ENCODE measurements around the gene NPSR1.
"Not testable (repeated sequence)": the region's sequence is repeated elsewhere in the genome, so short reads cannot be mapped to it uniquely, and the experiment has no call there.

The NPSR1 gene

GRCh38 chr7:34806831-34807230, 148.8 kb downstream of the NPSR1 start:
- no peak for DNase-seq (ENCODE audit: low spot score in 2 of 2)
- H3K4me1 ChIP-seq: no peaks in the 10 kb centered on the region
- in situ Hi-C loops (cut with MboI; ENCODE audit: low sequenced_read_pairs): no loop called here
- H3K36me3 ChIP-seq (replicated peaks): no peaks in the 10 kb centered on the region
- H3K9me3 ChIP-seq: no peaks in the 10 kb centered on the region
- H3K27me3 ChIP-seq (ENCODE audit: low read depth): no peaks in the 10 kb centered on the region
- H3K4me3 ChIP-seq: no peak overlapping the region

GRCh38 chr7:34807548-34808340, 149.7 kb downstream of the NPSR1 start:
- in situ Hi-C loops (cut with MboI; ENCODE audit: low sequenced_read_pairs): no loop called here
- no peaks in the 10 kb centered on the region for H3K36me3 ChIP-seq (replicated peaks)
- no peaks in the 10 kb centered on the region for H3K4me1 ChIP-seq
- no peak for DNase-seq (ENCODE audit: low spot score in 2 of 2)
- no peaks in the 10 kb centered on the region for H3K27me3 ChIP-seq (ENCODE audit: low read depth)
- no peak overlapping the region for H3K4me3 ChIP-seq
- no peaks in the 10 kb centered on the region for H3K9me3 ChIP-seq

- H3K27me3 ChIP-seq (ENCODE audit: low read depth); H3K4me1 ChIP-seq; H3K36me3 ChIP-seq (replicated peaks); H3K9me3 ChIP-seq; in situ Hi-C loops (cut with MboI; ENCODE audit: low sequenced_read_pairs); H3K4me3 ChIP-seq: not testable (repeated sequence)
- DNase-seq (ENCODE audit: low spot score in 2 of 2): peak in 1 of 2 experiments; percentile 7
Measured at GRCh38 chr7:34814203-34814842, 156.3 kb downstream of the NPSR1 start.

GRCh38 chr7:34821932-34822558, 164.0 kb downstream of the NPSR1 start:
- in situ Hi-C loops (cut with MboI; ENCODE audit: low sequenced_read_pairs): no loop called here
- Histone ChIP-seq H3K27me3 (ENCODE audit: low read depth) (no peaks in the 10 kb centered on the region), H3K36me3 (replicated peaks) (no peaks in the 10 kb centered on the region), H3K9me3 (no peaks in the 10 kb centered on the region), H3K4me1 (no peaks in the 10 kb centered on the region), H3K4me3 (no peak overlapping the region)
- DNase-seq (ENCODE audit: low spot score in 2 of 2): no peak

GRCh38 chr7:34823650-34824258, 165.7 kb downstream of the NPSR1 start:
- no peaks in the 10 kb centered on the region for H3K4me1 ChIP-seq
- DNase-seq (ENCODE audit: low spot score in 2 of 2): peak in 1 of 2 experiments; percentile 71
- no peaks in the 10 kb centered on the region for H3K27me3 ChIP-seq (ENCODE audit: low read depth)
- H3K4me3 ChIP-seq: no peak overlapping the region
- in situ Hi-C loops (cut with MboI; ENCODE audit: low sequenced_read_pairs): no loop called here
- no peaks in the 10 kb centered on the region for H3K9me3 ChIP-seq
- H3K36me3 ChIP-seq (replicated peaks): no peaks in the 10 kb centered on the region

- Histone ChIP-seq H3K4me3 (no peak overlapping the region), H3K9me3 (no peaks in the 10 kb centered on the region), H3K4me1 (no peaks in the 10 kb centered on the region), H3K36me3 (replicated peaks) (no peaks in the 10 kb centered on the region), H3K27me3 (ENCODE audit: low read depth) (no peaks in the 10 kb centered on the region)
- in situ Hi-C loops (cut with MboI; ENCODE audit: low sequenced_read_pairs): no loop called here
- no peak for DNase-seq (ENCODE audit: low spot score in 2 of 2)
Measured at GRCh38 chr7:34825221-34825620, 167.2 kb downstream of the NPSR1 start.

- Histone ChIP-seq H3K4me1 (no peaks in the 10 kb centered on the region), H3K36me3 (replicated peaks) (no peaks in the 10 kb centered on the region), H3K9me3 (no peaks in the 10 kb centered on the region), H3K4me3 (no peak overlapping the region), H3K27me3 (ENCODE audit: low read depth) (no peaks in the 10 kb centered on the region)
- in situ Hi-C loops (cut with MboI; ENCODE audit: low sequenced_read_pairs): no loop called here
- no peak for DNase-seq (ENCODE audit: low spot score in 2 of 2)
Measured at GRCh38 chr7:34830390-34830789, 172.4 kb downstream of the NPSR1 start.

GRCh38 chr7:34831436-34831835, 173.4 kb downstream of the NPSR1 start:
- in situ Hi-C loops (cut with MboI; ENCODE audit: low sequenced_read_pairs): no loop called here
- no peaks in the 10 kb centered on the region for H3K27me3 ChIP-seq (ENCODE audit: low read depth)
- no peak overlapping the region for H3K4me3 ChIP-seq
- H3K4me1 ChIP-seq: no peaks in the 10 kb centered on the region
- DNase-seq (ENCODE audit: low spot score in 2 of 2): no peak
- no peaks in the 10 kb centered on the region for H3K36me3 ChIP-seq (replicated peaks)
- no peaks in the 10 kb centered on the region for H3K9me3 ChIP-seq

- Histone ChIP-seq H3K4me1 (no peaks in the 10 kb centered on the region), H3K9me3 (no peaks in the 10 kb centered on the region), H3K36me3 (replicated peaks) (no peaks in the 10 kb centered on the region), H3K27me3 (ENCODE audit: low read depth) (no peaks in the 10 kb centered on the region), H3K4me3 (no peak overlapping the region)
- in situ Hi-C loops (cut with MboI; ENCODE audit: low sequenced_read_pairs): no loop called here
- no peak for DNase-seq (ENCODE audit: low spot score in 2 of 2)
Measured at GRCh38 chr7:34832020-34832419, 174.0 kb downstream of the NPSR1 start.

- Histone ChIP-seq H3K27me3 (ENCODE audit: low read depth) (no peaks in the 10 kb centered on the region), H3K4me3 (no peak overlapping the region), H3K9me3 (no peaks in the 10 kb centered on the region), H3K4me1 (no peaks in the 10 kb centered on the region), H3K36me3 (replicated peaks) (no peaks in the 10 kb centered on the region)
- in situ Hi-C loops (cut with MboI; ENCODE audit: low sequenced_read_pairs): no loop called here
- no peak for DNase-seq (ENCODE audit: low spot score in 2 of 2)
Measured at GRCh38 chr7:34835901-34836600, 178.0 kb downstream of the NPSR1 start.

- no peak for DNase-seq (ENCODE audit: low spot score in 2 of 2)
- no peak overlapping the region for H3K4me3 ChIP-seq
- in situ Hi-C loops (cut with MboI; ENCODE audit: low sequenced_read_pairs): no loop called here
- no peaks in the 10 kb centered on the region for H3K4me1 ChIP-seq
- H3K36me3 ChIP-seq (replicated peaks): no peaks in the 10 kb centered on the region
- no peaks in the 10 kb centered on the region for H3K27me3 ChIP-seq (ENCODE audit: low read depth)
- H3K9me3 ChIP-seq: no peaks in the 10 kb centered on the region
Measured at GRCh38 chr7:34837316-34837715, 179.3 kb downstream of the NPSR1 start.

- Histone ChIP-seq H3K27me3 (ENCODE audit: low read depth) (no peaks in the 10 kb centered on the region), H3K9me3 (no peaks in the 10 kb centered on the region), H3K4me1 (no peaks in the 10 kb centered on the region), H3K36me3 (replicated peaks) (no peaks in the 10 kb centered on the region), H3K4me3 (no peak overlapping the region)
- in situ Hi-C loops (cut with MboI; ENCODE audit: low sequenced_read_pairs): no loop called here
- no peak for DNase-seq (ENCODE audit: low spot score in 2 of 2)
Measured at GRCh38 chr7:34837801-34838201, 179.8 kb downstream of the NPSR1 start.

- DNase-seq (ENCODE audit: low spot score in 2 of 2): no peak
- no peak overlapping the region for H3K4me3 ChIP-seq
- in situ Hi-C loops (cut with MboI; ENCODE audit: low sequenced_read_pairs): no loop called here
- no peaks in the 10 kb centered on the region for H3K36me3 ChIP-seq (replicated peaks)
- H3K4me1 ChIP-seq: no peaks in the 10 kb centered on the region
- no peaks in the 10 kb centered on the region for H3K27me3 ChIP-seq (ENCODE audit: low read depth)
- no peaks in the 10 kb centered on the region for H3K9me3 ChIP-seq
Measured at GRCh38 chr7:34838329-34838728, 180.3 kb downstream of the NPSR1 start.

Data from HAP-1 (cell line).